Posterior cingulate gyrus (tissue), 11 donors: Measurements from ENCODE around the gene MOBP.
A peak's percentile ranks its signal among the peaks of the same experiment; 100 is the strongest.

Experiments
- DNase-seq, 10 donors: peaks; one replicate each; pipeline versions ENCODE4 v3.0.0 to v3.0.0-alpha.2; 2020 to 2021; ENCODE audit warnings: mixed read lengths in 3 of 10
- intact Hi-C: fragments of 100-400 bp; cut with DNase I; formaldehyde crosslinking; loops from one replicate; pipeline ENCODE4 v1.15.1; 2023

MOBP gene

GRCh38 chr3:39491014-39491413 lies 23.5 kb downstream of the MOBP start:
- intact Hi-C loops = no loop called here
- DNase-seq = no peak

GRCh38 chr3:39491733-39492350 lies 24.4 kb downstream of the MOBP start:
- DNase-seq = no peak
- intact Hi-C loops = no loop called here

- no peak for DNase-seq
- intact Hi-C loops = no loop called here
These were observed 27.3 kb downstream of the MOBP start for GRCh38 chr3:39494781-39495180.

- intact Hi-C loops = loop anchor here (1.0 to 2.0 kb wide), 2 partner anchors 49 to 81 kb away; no protein-coding TSS in a partner anchor
- no peak for DNase-seq
These were observed 30.3 kb downstream of the MOBP start for GRCh38 chr3:39497753-39498152.

- intact Hi-C loops = loop anchor here (2.0 kb wide), 1 partner anchor 83 kb away; no protein-coding TSS in a partner anchor
- DNase-seq = no peak
These were observed 32.3 kb downstream of the MOBP start for GRCh38 chr3:39499651-39500273.

GRCh38 chr3:39501059-39501458 lies 33.6 kb downstream of the MOBP start:
- DNase-seq = no peak
- intact Hi-C loops = no loop called here

- intact Hi-C loops = no loop called here
- DNase-seq = peak in 7 of 10 donors; percentile 17 to 88 (median 44)
These were observed 34.7 kb downstream of the MOBP start for GRCh38 chr3:39501968-39502837.

GRCh38 chr3:39502838-39503145 lies 35.3 kb downstream of the MOBP start:
- no peak for DNase-seq
- intact Hi-C loops = no loop called here

GRCh38 chr3:39505866-39506742 lies 38.6 kb downstream of the MOBP start:
- DNase-seq = no peak
- intact Hi-C loops = no loop called here

- no peak for DNase-seq
- intact Hi-C loops = no loop called here
These were observed 39.4 kb downstream of the MOBP start for GRCh38 chr3:39506863-39507262.

GRCh38 chr3:39513791-39514369 lies 46.4 kb downstream of the MOBP start:
- no peak for DNase-seq
- intact Hi-C loops = no loop called here

GRCh38 chr3:39515681-39516441 lies 48.4 kb downstream of the MOBP start:
- DNase-seq = no peak
- intact Hi-C loops = no loop called here

- intact Hi-C loops = no loop called here
- DNase-seq = no peak
These were observed 51.6 kb downstream of the MOBP start for GRCh38 chr3:39519103-39519502.

GRCh38 chr3:39519554-39520288 lies 52.2 kb downstream of the MOBP start:
- no peak for DNase-seq
- intact Hi-C loops = no loop called here

GRCh38 chr3:39521456-39521855 lies 54.0 kb downstream of the MOBP start:
- intact Hi-C loops = no loop called here
- no peak for DNase-seq

- DNase-seq = no peak
- intact Hi-C loops = loop anchor here (1.0 kb wide), 1 partner anchor 34 kb away; no protein-coding TSS in a partner anchor
These were observed 56.6 kb downstream of the MOBP start for GRCh38 chr3:39524107-39524506.

GRCh38 chr3:39528844-39529243 lies 61.4 kb downstream of the MOBP start:
- DNase-seq = no peak
- intact Hi-C loops = no loop called here

GRCh38 chr3:39529577-39529976 lies 62.1 kb downstream of the MOBP start:
- DNase-seq = peak in 2 of 10 donors; percentile 23 to 81
- intact Hi-C loops = no loop called here

- intact Hi-C loops = no loop called here
- DNase-seq = no peak
These were observed 63.6 kb downstream of the MOBP start for GRCh38 chr3:39531066-39531465.
